HL-60 (cell line): ENCODE data around the gene WWOX.

ENCODE experiments used
- DNase-seq, 2 experiments: peaks; one replicate each; pipeline ENCODE4 v3.0.0-alpha.2; 2010 to 2020; ENCODE audit warnings: low read depth in 1 of 2, low spot score in 1 of 2
- H3K27ac ChIP-seq: fragments of 250-450 bp; sonication (Bioruptor Pico); replicated peaks from 2 replicates; pipeline ENCODE4 v1.5.1; 2020; ENCODE audit warnings: mild to moderate bottlenecking, moderate library complexity
- H3K27me3 ChIP-seq: fragments of 250-450 bp; sonication (Bioruptor Pico); 2 replicates; pipeline ENCODE4 v1.5.1; 2021; ENCODE audit warnings: mild to moderate bottlenecking, moderate library complexity; ENCODE audit not compliant: insufficient read depth, poor library complexity, severe bottlenecking
- H3K4me3 ChIP-seq: replicated peaks from 2 replicates; pipeline ENCODE4 v1.5.1; 2011; ENCODE audit warnings: mild to moderate bottlenecking, control low read depth, low read length; ENCODE audit not compliant: insufficient read depth
- CTCF ChIP-seq: IDR thresholded peaks from one replicate; pipeline ENCODE4 v1.5.1; 2011; ENCODE audit warnings: low read length, control low read depth, inconsistent platforms; ENCODE audit not compliant: insufficient read depth
- GABPA ChIP-seq: IDR thresholded peaks from 2 replicates; pipeline ENCODE4 v1.6.1; 2012; ENCODE audit warnings: low read depth
- POLR2AphosphoS5 ChIP-seq: IDR thresholded peaks from 2 replicates; pipeline ENCODE4 v1.6.1; 2012; ENCODE audit warnings: low read depth
- REST ChIP-seq: IDR thresholded peaks from 2 replicates; pipeline ENCODE4 v1.6.1; 2012; ENCODE audit warnings: low read depth; ENCODE audit not compliant: insufficient replicate concordance
- SPI1 ChIP-seq: IDR thresholded peaks from 2 replicates; pipeline ENCODE4 v1.6.1; 2012; ENCODE audit warnings: low read depth, mild to moderate bottlenecking, borderline replicate concordance

Gene WWOX

GRCh38 chr16:79001156-79001967, 901.9 kb downstream of the WWOX start:
- Histone ChIP-seq H3K4me3 (no peak overlapping the region), H3K27me3 (no peaks in the 10 kb centered on the region), H3K27ac (no peak overlapping the region)
- TF ChIP-seq POLR2AphosphoS5 (no peak), GABPA (no peak), CTCF (no peak), SPI1 (no peak), REST (no peak)
- no peak for DNase-seq

GRCh38 chr16:79003026-79003609, 903.7 kb downstream of the WWOX start:
- Histone ChIP-seq H3K27me3 (no peaks in the 10 kb centered on the region), H3K4me3 (no peak overlapping the region), H3K27ac (no peak overlapping the region)
- DNase-seq: no peak
- TF ChIP-seq SPI1: no peak
- TF ChIP-seq REST: no peak
- TF ChIP-seq CTCF: no peak
- TF ChIP-seq POLR2AphosphoS5: no peak
- no peak for TF ChIP-seq GABPA

GRCh38 chr16:79004309-79004708, 904.9 kb downstream of the WWOX start:
- TF ChIP-seq REST: no peak
- no peak for TF ChIP-seq SPI1
- no peak for TF ChIP-seq CTCF
- TF ChIP-seq POLR2AphosphoS5: no peak
- no peak for TF ChIP-seq GABPA
- H3K4me3 ChIP-seq: no peak overlapping the region

More at GRCh38 chr16:79004309-79004708, 904.9 kb downstream of the WWOX start:
- H3K27ac ChIP-seq: no peak overlapping the region
- no peak for DNase-seq
- H3K27me3 ChIP-seq: no peaks in the 10 kb centered on the region
